GM12878 (cell line): ENCODE measurements around the gene EIF6. TPM values are rescaled to one million over a fixed set of nuclear protein-coding genes. Genes with fewer than 3 reads are reported as not detected.

Experiments used
- ATAC-seq: fragments of 200-7000 bp; cut with Tn5 transposase; 3 replicates; pipeline ENCODE4 v1.9.1; 2020; ENCODE audit warnings: mild to moderate bottlenecking, moderate library complexity
- BruUV-seq: library from RNA; stranded (reverse); fragments of 400-500 nt; replicated peaks from 2 replicates; lab custom pipeline; 2021; lab: Mats Ljungman, UMichigan
- CTCF ChIA-PET: fragments of 300-600 bp; sonication (Branson Sonifier 250); formaldehyde crosslinking; extraction: SDS; loops from one replicate; lab custom pipeline; 2021; ENCODE audit warnings: inconsistent platforms; lab: Yijun Ruan, JAX
- POLR2A ChIA-PET: fragments of 350-600 bp; formaldehyde crosslinking; extraction: SDS; loops from one replicate; lab custom pipeline; 2021; ENCODE audit warnings: inconsistent platforms; lab: Charles Lee
- RAD21 ChIA-PET: fragments of 300-600 bp; sonication (Branson Sonifier 250); formaldehyde crosslinking; loops from one replicate; lab custom pipeline; 2023; ENCODE audit warnings: antibody characterized with exemption; ENCODE audit not compliant: unreplicated experiment; lab: Charles Lee
- SMC1A ChIA-PET: fragments of 300-600 bp; sonication (Branson Sonifier 250); formaldehyde crosslinking; loops from one replicate; lab custom pipeline; 2023; ENCODE audit not compliant: unreplicated experiment, uncharacterized antibody; lab: Charles Lee
- DNase-seq: peaks from one replicate; pipeline ENCODE4 v3.0.0-alpha.2; 2011; ENCODE audit warnings: low read depth, low spot score
- FAIRE-seq: peaks from 3 replicates; lab custom pipeline; 2011; peaks lifted over from hg19 to GRCh38; lab: Jason Lieb, UNC
- H2AFZ ChIP-seq: 2 replicates; pipeline ENCODE4 v1.6.0; 2011; ENCODE audit warnings: low read depth, low read length, control low read depth; ENCODE audit not compliant: control insufficient read depth
- H3K27ac ChIP-seq: 2 replicates; pipeline ENCODE4 v1.5.1; 2011; ENCODE audit warnings: control low read depth; ENCODE audit not compliant: control insufficient read depth, insufficient read depth
- H3K27me3 ChIP-seq, 2 experiments: replicated peaks in 1 of 2; 2 replicates each; pipeline versions ENCODE4 v1.6.0 to v1.6.1; 2011; ENCODE audit warnings: low read length in 1 of 2; ENCODE audit not compliant: control insufficient read depth in 2 of 2, insufficient read depth in 2 of 2
- H3K36me3 ChIP-seq, 2 experiments: 2 replicates each; pipeline ENCODE4 v1.5.1; 2011; ENCODE audit warnings: low read length in 1 of 2; ENCODE audit not compliant: control insufficient read depth in 2 of 2, insufficient read depth in 2 of 2
- H3K4me1 ChIP-seq: 2 replicates; pipeline ENCODE4 v1.6.1; 2011; ENCODE audit warnings: mild to moderate bottlenecking, low read length, moderate library complexity, mixed read lengths; ENCODE audit not compliant: control insufficient read depth, insufficient read depth
- H3K4me2 ChIP-seq: 2 replicates; pipeline ENCODE4 v1.6.0; 2011; ENCODE audit warnings: control low read depth; ENCODE audit not compliant: control insufficient read depth, insufficient read depth
- H3K4me3 ChIP-seq: fragments of 200-600 bp; sonication (generic); 2 replicates; pipeline ENCODE4 v1.5.1; 2016
- H3K79me2 ChIP-seq: 2 replicates; pipeline ENCODE4 v1.6.0; 2011; ENCODE audit warnings: low read length; ENCODE audit not compliant: control insufficient read depth, insufficient read depth
- H3K9ac ChIP-seq: 2 replicates; pipeline ENCODE4 v1.8.0; 2011; ENCODE audit warnings: low read length, control low read depth, mixed read lengths; ENCODE audit not compliant: control insufficient read depth, insufficient read depth
- H3K9me3 ChIP-seq: replicated peaks from 3 replicates; pipeline ENCODE4 v1.5.1; 2011; ENCODE audit warnings: mild to moderate bottlenecking, low read length; ENCODE audit not compliant: control insufficient read depth, insufficient read depth
- H4K20me1 ChIP-seq: 2 replicates; pipeline ENCODE4 v1.6.0; 2011; ENCODE audit not compliant: control insufficient read depth, insufficient read depth
- ASH2L ChIP-seq: fragments of 300-600, 200-600 bp; sonication (generic); IDR thresholded peaks from 2 replicates; pipeline ENCODE4 v1.6.1; 2017; ENCODE audit warnings: low read depth, mild to moderate bottlenecking, borderline replicate concordance
- ATF2 ChIP-seq: IDR thresholded peaks from 2 replicates; pipeline ENCODE4 v1.6.1; 2012; ENCODE audit warnings: low read length, inconsistent platforms
- FOXK2 ChIP-seq: fragments of 450-650 bp; IDR thresholded peaks from 2 replicates; pipeline ENCODE4 v1.6.1; 2017; ENCODE audit warnings: mild to moderate bottlenecking, moderate library complexity
- NFIC ChIP-seq: IDR thresholded peaks from 2 replicates; pipeline ENCODE4 v1.6.1; 2012; ENCODE audit warnings: low read depth, mild to moderate bottlenecking, inconsistent platforms, low read length, moderate library complexity
- NR2F1 ChIP-seq: fragments of 450-650 bp; conservative IDR thresholded peaks from 2 replicates; pipeline ENCODE4 v1.6.1; 2017; ENCODE audit warnings: mild to moderate bottlenecking
- PBX3 ChIP-seq: IDR thresholded peaks from 2 replicates; pipeline ENCODE4 v1.6.1; 2011; ENCODE audit warnings: mild to moderate bottlenecking, low read depth, low read length, moderate library complexity; ENCODE audit not compliant: insufficient replicate concordance
- POLR2A ChIP-seq: IDR thresholded peaks from 2 replicates; pipeline ENCODE4 v1.6.1; 2011; ENCODE audit warnings: low read depth, mild to moderate bottlenecking, low read length
- ZNF24 ChIP-seq: fragments of 450-650 bp; IDR thresholded peaks from 2 replicates; pipeline ENCODE4 v1.6.1; 2017; ENCODE audit warnings: antibody characterized with exemption, mild to moderate bottlenecking
- ZNF592 ChIP-seq: fragments of 450-650 bp; IDR thresholded peaks from 2 replicates; pipeline ENCODE4 v1.6.1; 2017; ENCODE audit warnings: mild to moderate bottlenecking, moderate library complexity
- ZSCAN29 ChIP-seq: fragments of 450-650 bp; IDR thresholded peaks from 2 replicates; pipeline ENCODE4 v1.6.1; 2017; ENCODE audit warnings: mild to moderate bottlenecking, moderate library complexity
- WGBS: methylation state at CpG from one replicate; pipeline ENCODE4 v1.1.6; 2016; ENCODE audit warnings: low lambda C conversion rate; ENCODE audit not compliant: insufficient replicate concordance, insufficient coverage; ENCODE audit errors: missing lambda C conversion rate; 5-methylcytosine and 5-hydroxymethylcytosine counted together
- in situ Hi-C: fragments of 300-500 bp; cut with MboI; formaldehyde crosslinking; loops from 9 replicates; pipeline ENCODE4 v1.14.3; 2018; ENCODE audit warnings: mixed read lengths
- intact Hi-C: fragments of 100-400 bp; cut with micrococcal nuclease; formaldehyde crosslinking; loops from one replicate; pipeline ENCODE4 v1.14.2; 2022; ENCODE audit not compliant: unreplicated experiment
- polyA plus RNA-seq, 11 experiments: library from polyadenylated mRNA; depleted of rRNA in 4 of 11; unstranded in 6 of 11; stranded (reverse) in 5 of 11; fragments of >200 nt; fragmentation: Nextera tagmentation in 4 of 11; fragmentation: Illumina TruSeq in 1 of 11; extraction: Ambion mirVana in 4 of 11; extraction: Trizol in 1 of 11; gene quantifications; 1 replicate in 1 of 11; 2 replicates in 10 of 11; pipeline versions ENCODE4 v1.2.1 to v1.2.3, GENCODE V29; 2011 to 2016; ENCODE audit warnings: inconsistent platforms in 2 of 11, missing spikeins in 2 of 11, low read depth in 1 of 11
- total RNA-seq, 4 experiments: library from RNA; depleted of rRNA in 3 of 4; stranded (reverse); fragments of >200 nt in 3 of 4; fragmentation: Illumina TruSeq in 1 of 4; extraction: Trizol in 1 of 4; gene quantifications; 2 replicates each; pipeline versions ENCODE4 v1.2.1 to v1.2.3, GENCODE V29; 2013 to 2021
- TF ChIP-seq, protein P1 (sequence below): fragments of 450-650 bp; IDR thresholded peaks from 2 replicates; pipeline ENCODE4 v1.6.1; 2014; ENCODE audit warnings: mild to moderate bottlenecking
- TF ChIP-seq, protein P2 (sequence below): fragments of 150-350 bp; IDR thresholded peaks from 2 replicates; pipeline ENCODE4 v1.6.1; 2016; ENCODE audit warnings: low read depth, low read length
- TF ChIP-seq, protein P3 (sequence below): IDR thresholded peaks from 2 replicates; pipeline ENCODE4 v1.6.1; 2011; ENCODE audit warnings: low read depth, low read length, improper control_type of control experiment, borderline replicate concordance

The EIF6 gene
- total and polyA plus RNA-seq, 10 of the 15 experiments (the other 5 are each of a cell fraction or from before 2014, with no cell fraction given): 127 to 607 (median 197) TPM

DNA sequence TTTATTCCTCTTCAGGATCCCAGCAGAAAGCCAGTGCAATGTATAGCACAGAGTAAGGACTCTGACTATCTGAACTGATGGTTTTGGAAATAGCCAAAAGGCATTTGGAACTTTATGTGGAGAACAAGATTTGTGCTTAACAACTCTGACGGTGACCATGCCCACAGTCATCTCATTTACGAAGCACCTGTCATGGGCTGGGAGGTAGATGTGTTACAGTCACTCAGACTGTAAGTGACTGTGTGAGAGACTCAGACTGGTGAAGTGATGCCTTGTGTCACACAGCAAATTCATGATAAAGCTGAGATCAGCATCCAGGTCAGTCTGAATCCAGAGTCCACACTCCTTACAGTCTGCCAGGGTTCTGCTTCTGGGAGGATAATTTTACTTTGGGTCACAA lies 31.5 kb upstream of the EIF6 start:
- BruUV-seq: no TSS peak
- Histone ChIP-seq H3K27me3 (no peaks in the 10 kb centered on the region), H3K9ac (no peak overlapping the region), H3K27ac (no peak overlapping the region), H3K4me2 (no peak overlapping the region), H3K9me3 (no peaks in the 10 kb centered on the region), H3K79me2 (no peaks in the 10 kb centered on the region), H2AFZ (no peak overlapping the region), H3K36me3 (peaks cover 0 to 2% of the 10 kb centered on the region in 2 experiments; a peak in 1 of 4 replicates), H3K4me3 (no peak overlapping the region), H3K4me1 (no peaks in the 10 kb centered on the region), H4K20me1 (no peaks in the 10 kb centered on the region)
- DNase-seq (no peak), ATAC-seq (no peak), FAIRE-seq (no peak)
- in situ Hi-C loops: no loop called here
- WGBS: 93% methylated on average over 2 of the region's 2 CpGs
- intact Hi-C loops: no loop called here
- SMC1A ChIA-PET: no interaction called here
- CTCF ChIA-PET: no interaction called here
- POLR2A ChIA-PET: no interaction called here
- RAD21 ChIA-PET: no interaction called here
- TF ChIP-seq NFIC (no peak), FOXK2 (no peak), ZNF592 (no peak), PBX3 (no peak), ZSCAN29 (no peak), ATF2 (no peak), NR2F1 (no peak), POLR2A (no peak), ASH2L (no peak), ZNF24 (no peak)
- TF ChIP-seq, protein P1, sequence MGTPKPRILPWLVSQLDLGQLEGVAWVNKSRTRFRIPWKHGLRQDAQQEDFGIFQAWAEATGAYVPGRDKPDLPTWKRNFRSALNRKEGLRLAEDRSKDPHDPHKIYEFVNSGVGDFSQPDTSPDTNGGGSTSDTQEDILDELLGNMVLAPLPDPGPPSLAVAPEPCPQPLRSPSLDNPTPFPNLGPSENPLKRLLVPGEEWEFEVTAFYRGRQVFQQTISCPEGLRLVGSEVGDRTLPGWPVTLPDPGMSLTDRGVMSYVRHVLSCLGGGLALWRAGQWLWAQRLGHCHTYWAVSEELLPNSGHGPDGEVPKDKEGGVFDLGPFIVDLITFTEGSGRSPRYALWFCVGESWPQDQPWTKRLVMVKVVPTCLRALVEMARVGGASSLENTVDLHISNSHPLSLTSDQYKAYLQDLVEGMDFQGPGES: no peak
- TF ChIP-seq, protein P2, sequence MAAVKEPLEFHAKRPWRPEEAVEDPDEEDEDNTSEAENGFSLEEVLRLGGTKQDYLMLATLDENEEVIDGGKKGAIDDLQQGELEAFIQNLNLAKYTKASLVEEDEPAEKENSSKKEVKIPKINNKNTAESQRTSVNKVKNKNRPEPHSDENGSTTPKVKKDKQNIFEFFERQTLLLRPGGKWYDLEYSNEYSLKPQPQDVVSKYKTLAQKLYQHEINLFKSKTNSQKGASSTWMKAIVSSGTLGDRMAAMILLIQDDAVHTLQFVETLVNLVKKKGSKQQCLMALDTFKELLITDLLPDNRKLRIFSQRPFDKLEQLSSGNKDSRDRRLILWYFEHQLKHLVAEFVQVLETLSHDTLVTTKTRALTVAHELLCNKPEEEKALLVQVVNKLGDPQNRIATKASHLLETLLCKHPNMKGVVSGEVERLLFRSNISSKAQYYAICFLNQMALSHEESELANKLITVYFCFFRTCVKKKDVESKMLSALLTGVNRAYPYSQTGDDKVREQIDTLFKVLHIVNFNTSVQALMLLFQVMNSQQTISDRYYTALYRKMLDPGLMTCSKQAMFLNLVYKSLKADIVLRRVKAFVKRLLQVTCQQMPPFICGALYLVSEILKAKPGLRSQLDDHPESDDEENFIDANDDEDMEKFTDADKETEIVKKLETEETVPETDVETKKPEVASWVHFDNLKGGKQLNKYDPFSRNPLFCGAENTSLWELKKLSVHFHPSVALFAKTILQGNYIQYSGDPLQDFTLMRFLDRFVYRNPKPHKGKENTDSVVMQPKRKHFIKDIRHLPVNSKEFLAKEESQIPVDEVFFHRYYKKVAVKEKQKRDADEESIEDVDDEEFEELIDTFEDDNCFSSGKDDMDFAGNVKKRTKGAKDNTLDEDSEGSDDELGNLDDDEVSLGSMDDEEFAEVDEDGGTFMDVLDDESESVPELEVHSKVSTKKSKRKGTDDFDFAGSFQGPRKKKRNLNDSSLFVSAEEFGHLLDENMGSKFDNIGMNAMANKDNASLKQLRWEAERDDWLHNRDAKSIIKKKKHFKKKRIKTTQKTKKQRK: no peak
- TF ChIP-seq, protein P3, sequence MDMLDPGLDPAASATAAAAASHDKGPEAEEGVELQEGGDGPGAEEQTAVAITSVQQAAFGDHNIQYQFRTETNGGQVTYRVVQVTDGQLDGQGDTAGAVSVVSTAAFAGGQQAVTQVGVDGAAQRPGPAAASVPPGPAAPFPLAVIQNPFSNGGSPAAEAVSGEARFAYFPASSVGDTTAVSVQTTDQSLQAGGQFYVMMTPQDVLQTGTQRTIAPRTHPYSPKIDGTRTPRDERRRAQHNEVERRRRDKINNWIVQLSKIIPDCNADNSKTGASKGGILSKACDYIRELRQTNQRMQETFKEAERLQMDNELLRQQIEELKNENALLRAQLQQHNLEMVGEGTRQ: no peak
